AG08395 (cell line): Measurements from ENCODE around the gene TUBA8.
A peak's percentile ranks its signal among the peaks of the same experiment; 100 is the strongest.
"Not testable (repeated sequence)": the region's sequence is repeated elsewhere in the genome, so short reads cannot be mapped to it uniquely, and the experiment has no call there.

Experiments used
- DNase-seq: peaks from one replicate; pipeline ENCODE4 v3.0.0; 2012; ENCODE audit warnings: mixed read lengths, low spot score

TUBA8 gene

GRCh38 chr22:18077639-18078328 is 32.8 kb upstream of the TUBA8 start, which contains the start of gene PEX26:
Gene PEX26 (plus strand): TSS chr22:18077990. CDS start chr22:18078377, 387 bp downstream.
- DNase-seq, result peak; percentile 97

DNA sequence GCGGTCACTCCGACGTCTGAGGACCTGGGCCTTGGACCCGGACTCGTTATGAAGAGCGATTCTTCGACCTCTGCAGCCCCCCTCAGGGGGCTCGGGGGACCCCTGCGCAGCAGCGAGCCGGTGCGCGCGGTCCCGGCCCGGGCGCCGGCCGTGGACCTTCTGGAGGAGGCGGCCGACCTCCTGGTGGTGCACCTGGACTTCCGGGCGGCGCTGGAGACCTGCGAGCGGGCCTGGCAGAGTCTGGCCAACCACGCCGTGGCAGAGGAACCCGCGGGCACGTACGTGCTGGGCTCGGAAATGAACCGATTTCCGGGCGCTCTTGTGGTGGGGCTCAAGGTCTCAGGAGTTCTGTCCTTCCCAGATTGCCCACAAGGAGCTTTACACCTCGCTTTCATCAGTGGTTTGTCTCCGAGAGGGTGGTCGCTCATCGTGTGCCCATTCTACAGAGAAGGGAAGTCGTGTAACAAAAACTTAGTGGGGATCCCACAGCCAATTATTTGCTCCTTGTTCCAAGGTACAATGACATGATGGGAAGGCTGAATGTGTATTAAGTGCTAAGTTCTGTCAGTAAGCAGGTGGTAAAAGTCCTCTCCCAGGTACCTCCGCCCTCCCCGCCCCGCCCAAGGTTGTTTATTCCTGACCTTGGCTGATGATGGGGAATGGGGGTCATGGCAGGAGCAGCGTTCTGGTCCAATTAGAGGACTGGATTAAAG is 32.1 kb upstream of the TUBA8 start:
- DNase-seq, result peak; percentile 36

DNA sequence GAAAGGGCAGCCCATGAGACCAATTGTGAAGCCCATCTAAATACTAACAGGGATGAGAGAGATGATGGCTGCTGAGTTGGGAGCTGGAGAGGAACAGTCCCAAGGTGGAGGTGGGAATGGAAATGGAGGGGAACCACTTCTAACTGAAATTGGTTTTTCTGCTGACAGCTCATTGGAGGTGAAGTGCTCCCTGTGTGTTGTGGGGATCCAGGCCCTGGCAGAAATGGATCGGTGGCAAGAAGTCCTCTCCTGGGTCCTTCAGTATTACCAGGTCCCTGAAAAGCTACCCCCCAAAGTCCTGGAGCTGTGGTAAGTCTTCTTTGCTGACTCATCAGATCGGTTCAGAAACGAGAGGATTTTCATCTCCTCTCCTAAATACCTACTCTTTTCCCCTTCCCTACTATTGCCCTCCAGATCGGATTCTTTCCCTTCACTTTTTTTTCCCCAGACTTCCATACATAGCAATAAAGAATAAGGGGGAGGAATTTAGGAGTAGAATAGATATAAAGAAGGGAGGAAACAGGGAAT is 30.8 kb upstream of the TUBA8 start:
- DNase-seq, result no peak

DNA sequence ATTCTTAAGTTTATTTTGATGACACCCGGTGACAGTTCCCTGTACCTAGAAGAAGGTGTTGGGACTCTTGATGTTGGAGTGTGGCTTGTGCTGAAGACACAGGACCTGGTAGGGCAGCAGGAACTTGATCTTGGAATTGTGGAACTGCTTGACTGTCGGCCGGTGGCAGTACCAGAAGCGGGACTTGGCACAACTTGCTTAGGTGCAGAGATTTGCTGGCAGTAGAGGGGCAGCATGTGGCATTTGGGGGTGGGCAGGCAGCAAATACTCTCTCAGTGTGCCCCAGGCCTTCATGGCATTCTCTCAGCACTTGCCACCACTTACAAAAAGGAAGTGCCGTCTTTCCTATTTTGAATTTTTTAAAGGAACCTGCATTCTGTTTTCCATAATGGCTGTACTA is 29.2 kb upstream of the TUBA8 start:
- DNase-seq, result no peak

DNA sequence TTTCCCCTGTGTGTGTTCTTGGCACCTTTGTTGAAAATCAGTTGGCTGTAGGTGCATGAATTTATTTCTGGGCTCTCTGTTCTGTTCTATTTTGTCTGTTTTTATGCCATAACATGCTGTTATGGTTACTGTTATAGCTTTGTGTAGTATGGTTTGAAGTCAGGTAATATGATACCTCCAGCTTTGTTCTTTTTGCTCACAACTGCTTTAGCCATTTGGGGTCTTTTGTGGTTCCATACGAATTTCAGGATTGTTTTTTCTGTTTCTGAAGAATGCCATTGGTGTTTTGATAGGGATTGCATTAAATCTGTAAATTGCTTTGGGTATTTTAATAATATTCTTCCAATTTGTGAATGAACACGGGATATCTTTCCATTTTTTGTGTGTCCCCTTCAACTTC is 28.1 kb upstream of the TUBA8 start:
- no peak for DNase-seq

DNA sequence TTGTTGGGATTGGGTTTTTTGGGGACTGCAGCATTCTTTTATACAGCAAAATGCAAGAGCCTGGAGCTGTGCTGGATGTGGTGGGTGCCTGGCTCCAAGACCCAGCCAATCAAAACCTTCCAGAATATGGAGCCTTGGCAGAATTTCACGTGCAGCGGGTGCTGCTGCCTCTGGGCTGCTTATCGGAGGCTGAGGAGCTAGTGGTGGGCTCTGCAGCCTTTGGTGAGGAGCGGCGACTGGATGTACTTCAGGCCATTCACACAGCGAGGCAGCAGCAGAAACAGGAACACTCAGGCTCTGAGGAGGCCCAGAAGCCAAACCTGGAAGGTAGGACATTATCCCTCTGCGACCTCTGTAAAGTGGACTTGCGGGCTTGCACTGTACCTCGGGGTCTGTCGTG is 27.2 kb upstream of the TUBA8 start:
- no peak for DNase-seq

GRCh38 chr22:18085188-18085587 is 25.4 kb upstream of the TUBA8 start:
- DNase-seq, result peak; percentile 36

GRCh38 chr22:18087350-18087855 is 23.2 kb upstream of the TUBA8 start:
- no peak for DNase-seq

DNA sequence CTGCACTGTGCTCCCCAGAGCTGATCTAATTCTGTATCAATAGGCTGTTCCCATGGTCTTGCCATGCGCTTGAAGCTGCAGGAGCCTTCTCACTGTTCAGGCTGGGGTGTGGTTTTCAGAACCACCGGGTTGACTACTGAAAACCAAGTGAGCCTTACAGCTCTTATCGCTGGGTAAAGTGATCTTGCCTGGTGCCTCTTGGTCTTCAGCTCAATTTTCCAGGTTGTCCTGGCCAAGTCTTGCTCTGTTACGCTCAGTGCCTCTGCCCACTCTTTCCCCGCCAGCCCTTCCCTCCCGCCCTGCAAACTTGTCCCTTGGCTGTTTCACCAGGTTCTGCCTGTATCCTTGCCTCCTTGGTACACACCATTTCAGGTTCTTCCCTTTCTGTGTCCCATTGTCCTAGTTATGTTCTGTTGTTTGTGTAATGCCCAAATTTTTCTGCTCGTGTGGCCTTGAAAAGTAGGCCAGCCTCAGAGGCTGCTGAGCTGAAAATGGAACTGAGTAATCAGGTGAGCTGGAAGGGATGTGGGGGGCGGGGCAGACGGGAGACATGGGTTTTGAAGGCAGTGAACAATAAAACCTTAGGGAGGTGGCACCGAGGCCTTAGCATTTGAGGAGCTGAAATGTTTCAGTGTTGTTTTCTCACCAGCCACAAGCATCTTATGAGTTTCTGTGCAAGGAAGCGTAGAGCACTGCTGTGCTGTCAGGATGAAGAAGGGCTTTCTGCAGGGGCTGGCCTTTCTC is 21.6 kb upstream of the TUBA8 start:
- DNase-seq, result no peak

DNA sequence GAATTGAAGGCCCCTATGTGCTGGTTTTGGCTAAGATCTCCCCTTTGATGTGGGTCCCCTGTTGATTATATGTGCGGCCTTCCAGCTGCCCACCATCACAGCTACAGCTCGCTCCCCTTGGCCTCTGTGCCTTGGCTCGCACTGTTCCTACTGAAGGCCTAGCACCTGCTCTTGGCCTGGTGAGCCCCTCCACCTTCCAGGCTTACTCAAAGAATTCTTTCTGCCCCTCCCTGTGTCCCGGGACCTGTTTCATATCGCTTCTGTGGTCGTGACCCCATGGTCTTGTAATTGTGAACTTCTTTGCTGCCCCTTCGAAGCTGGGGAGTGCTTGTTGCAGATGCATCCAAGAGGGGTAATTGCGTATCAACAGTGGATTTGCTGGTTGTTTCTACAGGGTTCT is 20.3 kb upstream of the TUBA8 start:
- DNase-seq, result no peak

DNA sequence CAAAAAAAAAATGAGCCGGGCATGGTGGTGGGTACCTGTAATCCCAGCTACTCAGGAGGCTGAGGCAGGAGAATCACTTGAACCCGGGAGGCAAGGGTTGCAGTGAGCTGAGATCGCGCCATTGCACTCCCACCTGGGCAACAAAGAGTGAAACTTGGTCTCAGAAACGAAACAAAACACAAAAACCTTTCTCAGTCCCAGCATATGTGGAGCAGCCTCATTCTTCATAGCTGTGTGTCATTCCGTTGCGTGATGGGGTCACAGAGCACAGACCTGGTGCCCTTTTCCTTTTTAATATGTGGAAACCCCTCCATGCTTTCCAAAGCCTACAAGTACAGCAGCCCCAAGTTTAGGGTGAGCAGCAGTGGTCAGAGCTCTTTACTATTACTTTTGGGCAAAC is 19.1 kb upstream of the TUBA8 start:
- no peak for DNase-seq

DNA sequence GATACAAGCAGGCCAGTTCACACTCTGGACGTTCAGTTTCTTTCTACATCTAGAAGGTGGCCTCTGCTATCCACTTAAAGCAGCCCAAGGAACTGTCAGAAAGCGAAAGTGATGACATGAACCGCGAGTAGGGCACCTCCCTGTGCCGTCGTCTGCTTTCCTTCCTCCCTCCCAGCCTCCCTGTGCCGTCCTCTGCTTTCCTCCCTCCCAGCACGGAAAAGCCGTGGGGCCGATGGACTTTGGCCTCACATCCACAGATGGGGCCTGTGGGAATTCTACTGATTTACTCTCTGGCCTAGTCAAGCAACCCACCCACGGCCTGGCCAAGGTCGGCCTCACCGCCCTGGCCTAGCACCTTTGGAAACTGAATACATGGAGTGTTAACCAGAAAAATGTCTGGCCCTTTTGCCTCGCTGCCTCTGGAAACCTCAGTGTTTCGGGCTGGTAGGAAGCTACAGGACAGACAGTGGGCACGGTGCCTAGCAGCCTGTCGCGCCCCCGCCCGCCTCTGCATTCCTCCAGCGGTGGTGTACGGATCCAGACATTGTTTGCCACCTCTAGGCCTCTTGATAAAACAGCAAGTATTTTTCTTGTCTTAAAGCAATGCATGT is 18.6 kb upstream of the TUBA8 start:
- DNase-seq, result peak; percentile 57

DNA sequence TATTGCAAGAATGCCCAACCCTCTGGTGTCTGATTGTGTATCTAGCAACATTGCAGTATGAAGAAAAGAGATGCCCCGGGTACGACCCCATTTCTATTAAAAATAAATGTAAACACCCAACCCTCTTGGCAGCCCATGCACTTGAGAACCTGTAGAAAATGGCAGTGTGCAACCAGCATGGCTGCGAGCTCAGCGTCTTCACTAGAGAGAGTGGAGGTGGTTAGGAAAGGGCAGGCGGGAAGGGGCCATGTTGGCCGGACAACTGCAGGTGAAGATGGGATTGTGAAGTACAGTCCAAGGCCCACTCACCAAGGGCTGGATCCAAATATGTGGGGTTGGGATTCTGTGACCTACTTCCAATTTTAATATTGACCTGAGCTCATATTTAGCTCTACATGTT is 16.9 kb upstream of the TUBA8 start:
- DNase-seq, result no peak

DNA sequence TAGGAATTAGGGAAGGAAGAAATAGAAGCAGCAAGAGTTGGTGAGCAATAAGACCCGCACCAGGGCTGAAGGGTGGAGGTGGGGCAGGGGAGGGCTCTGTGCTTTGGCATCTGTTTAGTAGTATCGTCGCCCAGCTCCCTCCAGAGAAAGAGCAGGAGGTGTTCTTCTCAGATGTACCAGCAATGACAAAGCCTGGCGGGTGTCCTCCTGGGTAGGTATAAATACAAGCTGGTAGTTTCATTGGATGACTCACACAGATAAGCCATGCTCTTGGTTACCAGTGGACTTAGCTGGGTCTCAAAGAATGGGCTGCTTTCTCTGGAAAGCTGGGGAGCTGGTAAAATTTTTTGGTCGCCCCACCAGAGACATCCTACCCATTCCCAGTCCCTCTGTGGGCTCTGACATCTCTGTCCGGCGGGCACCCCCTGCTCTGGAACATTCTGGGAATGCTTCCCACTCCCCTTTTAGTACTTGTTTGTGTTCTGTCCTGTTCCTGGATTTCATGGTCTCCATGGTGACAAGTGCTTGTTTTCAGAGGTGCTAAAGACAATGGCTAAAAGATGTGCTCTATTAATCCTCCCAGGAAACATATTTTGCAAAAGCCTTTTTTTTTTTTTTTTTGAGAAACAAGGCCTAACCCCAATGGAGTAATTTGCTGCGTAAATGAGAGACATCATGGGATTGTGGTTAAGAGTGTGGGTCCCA is 15.4 kb upstream of the TUBA8 start:
- no peak for DNase-seq

GRCh38 chr22:18096823-18097222 is 13.8 kb upstream of the TUBA8 start:
- DNase-seq, result no peak

DNA sequence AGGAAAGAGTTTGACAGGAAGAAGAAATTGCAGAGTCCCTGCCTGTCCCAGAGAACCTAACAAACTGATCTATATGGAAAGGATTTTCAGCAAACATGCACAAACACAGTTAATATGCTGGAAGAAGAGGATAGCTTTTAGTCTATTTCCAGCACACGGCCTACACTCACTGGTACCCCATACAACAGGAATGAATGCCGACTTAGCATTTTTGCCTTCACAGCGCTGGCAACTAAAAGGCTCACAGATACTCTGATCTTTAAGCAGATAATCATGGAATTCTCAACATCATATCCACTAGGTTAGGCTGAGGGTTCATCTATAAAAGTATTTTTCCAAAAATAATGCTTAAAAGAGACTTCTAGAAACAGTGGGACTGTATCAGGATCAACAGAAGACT is 9.8 kb upstream of the TUBA8 start:
- DNase-seq, result no peak

- no peak for DNase-seq
Observed at GRCh38 chr22:18101536-18101935, 9.1 kb upstream of the TUBA8 start.

DNA sequence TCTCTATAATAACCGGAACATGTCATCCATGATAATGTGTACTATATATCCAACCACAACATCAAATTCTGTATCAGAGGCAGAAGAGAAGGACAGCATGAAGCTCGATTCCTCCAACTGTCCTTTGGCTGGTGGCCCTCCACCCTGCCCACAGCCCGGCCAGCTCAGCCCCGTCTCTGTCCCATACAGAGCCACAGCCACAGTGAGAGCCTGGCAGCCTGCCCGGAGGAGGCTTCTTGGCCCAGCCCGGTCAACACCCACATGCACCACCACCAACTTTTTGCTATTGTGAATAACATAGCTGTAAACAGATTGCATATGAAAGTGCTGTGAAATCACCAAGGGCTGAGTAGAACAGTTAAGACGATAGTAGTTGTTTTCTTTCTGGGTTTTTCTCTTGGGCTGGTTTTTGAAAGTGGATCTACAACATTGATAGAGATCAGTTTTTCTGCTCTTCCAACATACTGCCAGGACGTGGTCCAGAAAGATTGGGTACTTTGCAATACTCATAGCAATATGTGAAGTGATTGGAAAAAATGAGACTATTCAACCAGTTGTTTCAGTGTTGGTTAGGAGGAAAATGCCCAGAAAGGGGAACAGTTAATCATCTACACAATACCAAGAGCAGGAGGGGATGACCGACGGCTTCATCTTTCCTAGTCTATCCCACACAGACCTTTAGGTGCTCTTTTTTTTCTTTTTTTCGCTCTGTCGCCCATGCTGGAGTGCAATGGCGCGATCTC is 6.9 kb upstream of the TUBA8 start:
- DNase-seq, result no peak

DNA sequence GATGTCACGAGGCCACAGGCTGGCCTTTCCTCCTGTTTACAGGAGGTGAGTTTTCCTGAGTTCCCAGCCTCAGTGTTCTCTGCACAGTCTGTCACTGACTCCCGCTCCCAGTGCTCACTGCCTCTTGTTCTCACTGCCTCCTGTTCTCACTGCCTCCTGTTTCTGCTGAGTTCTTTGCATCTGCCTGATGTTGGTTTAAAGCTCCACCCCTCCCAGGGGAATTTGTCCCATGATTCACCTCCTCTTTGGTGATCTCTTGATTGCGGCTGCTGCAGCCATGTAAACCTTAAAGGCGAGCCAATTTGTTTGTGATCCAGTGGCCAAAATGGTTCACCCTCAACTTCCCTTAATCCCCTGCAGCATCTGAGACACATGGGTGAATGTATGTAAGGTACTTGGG is 6.0 kb upstream of the TUBA8 start:
- peak; percentile 55 for DNase-seq

DNA sequence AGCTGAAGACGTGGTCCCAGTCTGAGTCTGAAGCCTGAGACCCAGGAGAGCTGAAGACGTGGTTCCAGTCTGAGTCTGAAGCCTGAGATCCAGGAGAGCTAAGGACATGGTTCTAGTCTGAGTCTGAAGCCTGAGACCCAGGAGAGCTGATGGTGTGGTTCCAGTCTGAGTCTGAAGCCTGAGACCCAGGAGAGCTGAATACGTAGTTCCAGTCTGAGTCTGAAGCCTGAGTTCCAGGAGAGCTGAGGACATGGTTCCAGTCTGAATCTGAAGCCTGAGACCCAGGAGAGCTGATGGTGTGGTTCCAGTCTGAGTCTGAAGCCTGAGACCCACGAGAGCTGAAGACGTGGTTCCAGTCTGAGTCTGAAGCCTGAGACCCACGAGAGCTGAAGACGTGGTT is 4.6 kb upstream of the TUBA8 start:
- DNase-seq, result not testable (repeated sequence)
